Kidney (tissue), 14 donors: Measurements from ENCODE around the gene IER3. TPM values are rescaled to one million over a fixed set of nuclear protein-coding genes. Genes with fewer than 3 reads are reported as not detected.

Experiments used
- DNase-seq, 5 donors: peaks; one replicate each; pipeline ENCODE4 v3.0.0-alpha.2; 2013 to 2020
- FAIRE-seq: peaks from 2 replicates; lab custom pipeline; 2012; peaks lifted over from hg19 to GRCh38; lab: Jason Lieb, UNC
- H3K27ac ChIP-seq, 2 donors: one replicate each; pipeline ENCODE4 v1.7.0; 2013; ENCODE audit warnings: low read depth in 2 of 2, low read length in 2 of 2, inconsistent platforms in 1 of 2
- H3K27me3 ChIP-seq: one replicate; pipeline ENCODE4 v1.7.1; 2013; ENCODE audit warnings: low read length, inconsistent platforms; ENCODE audit not compliant: control insufficient read depth, insufficient read depth
- H3K36me3 ChIP-seq, 3 donors: one replicate each; pipeline versions ENCODE4 v1.7.0 to v1.7.1; 2013; ENCODE audit warnings: low read length in 3 of 3, control low read depth in 1 of 3, inconsistent platforms in 1 of 3; ENCODE audit not compliant: insufficient read depth in 3 of 3, control insufficient read depth in 2 of 3
- H3K4me1 ChIP-seq, 3 donors: one replicate each; pipeline versions ENCODE4 v1.7.0 to v1.7.1; 2013; ENCODE audit warnings: low read length in 3 of 3, inconsistent platforms in 1 of 3, low read depth in 1 of 3; ENCODE audit not compliant: control insufficient read depth in 2 of 3, insufficient read depth in 2 of 3
- H3K4me3 ChIP-seq, 3 donors: one replicate each; pipeline versions ENCODE4 v1.7.0 to v1.8.1; 2013; ENCODE audit warnings: low read length in 3 of 3, control low read depth in 1 of 3, inconsistent platforms in 1 of 3
- H3K9ac ChIP-seq, 3 donors: one replicate each; pipeline versions ENCODE4 v1.7.0 to v1.7.1; 2013; ENCODE audit warnings: low read length in 3 of 3, control low read depth in 1 of 3, inconsistent platforms in 1 of 3
- H3K9me3 ChIP-seq, 3 donors: one replicate each; pipeline versions ENCODE4 v1.7.0 to v1.7.1; 2013; ENCODE audit warnings: low read length in 3 of 3, control low read depth in 1 of 3, inconsistent platforms in 1 of 3; ENCODE audit not compliant: control insufficient read depth in 2 of 3, insufficient read depth in 1 of 3
- CTCF ChIP-seq: IDR thresholded peaks from 3 replicates; pipeline ENCODE4 v1.5.1; 2012; ENCODE audit warnings: mild to moderate bottlenecking, moderate library complexity, borderline replicate concordance; ENCODE audit not compliant: insufficient read depth; ENCODE audit errors: extremely low read depth
- intact Hi-C: fragments of 100-400 bp; cut with DNase I; formaldehyde crosslinking; loops from one replicate; pipeline ENCODE4 v1.11.1; 2022
- polyA plus RNA-seq: library from polyadenylated mRNA; stranded (reverse); fragments of 350-450 nt; fragmentation: Illumina TruSeq; extraction: RNeasy Lipid Tissue Mini Kit (QIAGEN cat#74804); gene quantifications from one replicate; pipeline ENCODE4 v1.2.3, GENCODE V29; 2014; ENCODE audit warnings: low read depth, low replicate concordance; ENCODE audit not compliant: insufficient read depth
- total RNA-seq: library from RNA; stranded (reverse); fragmentation: NEBNext Ultra II Directional; extraction: Animal tissue kit (Norgen Biotek cat#: 25700); gene quantifications from one replicate; pipeline ENCODE4 v1.2.1, GENCODE V29; 2021
- donor health status: control.
- donor health status: control.
- donor health status: control.
- donor health status: control.
- donor health status: control.
- donor health status: DM: yes; HTN: yes; CAD: no.
- donor health status: Normal renal cell carcinoma (clear cell type).

The IER3 gene
- total and polyA plus RNA-seq, 2 donors from 2014 or later: 59.5 to 94.3 TPM

GRCh38 chr6:30712441-30712945, 31.9 kb downstream of the IER3 start:
- Histone ChIP-seq H3K27me3 (no peaks in the 10 kb centered on the region), H3K4me1 (peaks cover 0 to 18% (median 7%) of the 10 kb centered on the region in 3 donors), H3K27ac (no peak overlapping the region), H3K9me3 (no peaks in the 10 kb centered on the region), H3K36me3 (peaks cover 4 to 34% (median 16%) of the 10 kb centered on the region in 3 donors), H3K9ac (no peak overlapping the region), H3K4me3 (no peak overlapping the region)
- no peak for TF ChIP-seq CTCF
- intact Hi-C loops: no loop called here
- peak in 1 of 5 donors; percentile 8 for DNase-seq
- FAIRE-seq: no peak

- H3K9me3 ChIP-seq: no peaks in the 10 kb centered on the region
- intact Hi-C loops: no loop called here
- no peak overlapping the region for H3K4me3 ChIP-seq
- DNase-seq: peak in 1 of 5 donors; percentile 41
- no peak overlapping the region for H3K27ac ChIP-seq
- H3K36me3 ChIP-seq: peaks cover 4 to 34% (median 16%) of the 10 kb centered on the region in 3 donors
- H3K27me3 ChIP-seq: no peaks in the 10 kb centered on the region
- TF ChIP-seq CTCF: no peak
- FAIRE-seq: no peak
- H3K4me1 ChIP-seq: peaks cover 0 to 18% (median 10%) of the 10 kb centered on the region in 3 donors
- H3K9ac ChIP-seq: no peak overlapping the region
These were observed 32.5 kb downstream of the IER3 start for GRCh38 chr6:30711758-30712380.

DNA sequence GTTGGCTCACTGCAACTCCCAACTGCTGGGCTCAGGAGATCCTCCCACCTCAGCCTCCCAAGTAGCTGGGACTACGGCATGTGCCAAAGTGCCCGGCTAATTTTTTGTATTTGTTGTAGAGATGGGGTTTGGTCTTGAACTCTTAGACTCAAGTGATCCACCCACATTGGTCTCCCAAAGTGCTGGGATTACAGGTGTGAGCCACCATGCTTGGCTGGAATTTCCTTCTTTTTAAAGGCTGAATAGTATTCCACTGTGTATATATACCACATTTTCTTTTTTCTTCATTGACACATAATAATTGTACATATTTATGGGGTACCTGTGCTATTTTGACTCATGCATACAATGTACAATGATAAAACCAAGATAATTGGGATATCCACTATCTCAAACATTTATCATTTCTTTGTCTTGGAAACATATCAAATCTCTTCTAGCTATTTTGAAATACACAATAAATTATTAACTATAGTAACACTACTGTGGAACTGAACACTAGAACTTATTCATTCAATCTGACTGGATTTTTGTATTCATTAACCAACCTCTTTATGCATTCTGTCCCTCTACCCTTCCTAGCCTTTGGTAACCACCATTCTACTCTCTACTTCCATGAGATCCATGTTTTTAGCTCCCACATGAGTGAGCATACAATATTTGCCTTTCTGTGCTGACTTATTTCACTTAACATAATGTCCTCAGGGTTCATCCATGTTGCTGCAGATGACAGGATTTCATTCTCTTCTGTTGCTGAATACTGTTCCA, 35.1 kb downstream of the IER3 start:
- intact Hi-C loops: no loop called here
- no peaks in the 10 kb centered on the region for H3K27me3 ChIP-seq
- peaks cover 4 to 30% (median 14%) of the 10 kb centered on the region in 3 donors for H3K36me3 ChIP-seq
- no peaks in the 10 kb centered on the region for H3K9me3 ChIP-seq
- no peak overlapping the region for H3K4me3 ChIP-seq
- H3K27ac ChIP-seq: peak overlapping the region in 1 of 2 donors; percentile 43
- no peak for TF ChIP-seq CTCF
- peak; percentile 98 for FAIRE-seq
- peak in 1 of 5 donors; percentile 22 for DNase-seq
- peaks cover 0 to 18% (median 7%) of the 10 kb centered on the region in 3 donors for H3K4me1 ChIP-seq
- H3K9ac ChIP-seq: no peak overlapping the region
